ENCODE data around the gene CLTA.

The CLTA gene

GRCh38 chr9:36151316-36152210, 39.2 kb upstream of the CLTA start:
- no peak overlapping the region for H3K4me3 ChIP-seq (ENCODE audit: low read length)
- no peak for TF ChIP-seq CTCF (conservative IDR thresholded peaks at IDR 0.05; ENCODE audit: low read length)
- peak; percentile 75 for DNase-seq (ENCODE audit: low read depth)

- H3K4me3 ChIP-seq (ENCODE audit: low read length) = no peak overlapping the region
- DNase-seq (ENCODE audit: low read depth) = no peak
- TF ChIP-seq CTCF (conservative IDR thresholded peaks at IDR 0.05; ENCODE audit: low read length) = no peak
Measured at GRCh38 chr9:36152741-36153438, 37.8 kb upstream of the CLTA start.

- TF ChIP-seq CTCF (conservative IDR thresholded peaks at IDR 0.05; ENCODE audit: low read length) = no peak
- H3K4me3 ChIP-seq (ENCODE audit: low read length) = no peak overlapping the region
- no peak for DNase-seq (ENCODE audit: low read depth)
Measured at GRCh38 chr9:36153746-36154145, 37.0 kb upstream of the CLTA start.

- H3K4me3 ChIP-seq (ENCODE audit: low read length) = no peak overlapping the region
- no peak for TF ChIP-seq CTCF (conservative IDR thresholded peaks at IDR 0.05; ENCODE audit: low read length)
- DNase-seq (ENCODE audit: low read depth) = peak; percentile 70
Measured at GRCh38 chr9:36154331-36154952, 36.3 kb upstream of the CLTA start.

GRCh38 chr9:36156116-36156515, 34.6 kb upstream of the CLTA start:
- no peak for DNase-seq (ENCODE audit: low read depth)
- TF ChIP-seq CTCF (conservative IDR thresholded peaks at IDR 0.05; ENCODE audit: low read length) = no peak
- no peak overlapping the region for H3K4me3 ChIP-seq (ENCODE audit: low read length)

- TF ChIP-seq CTCF (conservative IDR thresholded peaks at IDR 0.05; ENCODE audit: low read length) = no peak
- peak; percentile 62 for DNase-seq (ENCODE audit: low read depth)
Measured at GRCh38 chr9:36158122-36158521, 32.6 kb upstream of the CLTA start.

More at GRCh38 chr9:36158122-36158521, 32.6 kb upstream of the CLTA start:
- H3K4me3 ChIP-seq (ENCODE audit: low read length) = no peak overlapping the region
